Esophagus muscularis mucosa (tissue), 4 donors: ENCODE measurements around the gene PRKX. TPM values are rescaled to one million over a fixed set of nuclear protein-coding genes. Genes with fewer than 3 reads are reported as not detected.

ENCODE experiments used
- DNase-seq: peaks from one replicate; pipeline ENCODE4 v3.0.0-alpha.2; 2017; ENCODE audit errors: extremely low spot score
- H3K27ac ChIP-seq, 4 donors: fragments of 200-600 bp; sonication (generic); replicated peaks in 1 of 4; 1 replicate in 3 of 4; 2 replicates in 1 of 4; pipeline ENCODE4 v1.5.1; 2016 to 2019; ENCODE audit warnings: mild to moderate bottlenecking in 1 of 4
- H3K27me3 ChIP-seq, 4 donors: fragments of 200-600 bp; sonication (generic); one replicate each; pipeline versions ENCODE4 v1.5.1 to v1.6.0; 2016 to 2019
- H3K36me3 ChIP-seq, 4 donors: fragments of 200-600 bp; sonication (generic); one replicate each; pipeline ENCODE4 v1.5.1; 2016 to 2019
- H3K4me1 ChIP-seq, 4 donors: fragments of 200-600 bp; sonication (generic); one replicate each; pipeline ENCODE4 v1.5.1; 2016 to 2019
- H3K4me3 ChIP-seq, 4 donors: fragments of 200-600 bp; sonication (generic); 1 replicate in 2 of 4; 2 replicates in 2 of 4; pipeline ENCODE4 v1.5.1; 2016 to 2019; ENCODE audit warnings: mild to moderate bottlenecking in 4 of 4, moderate library complexity in 1 of 4
- H3K9me3 ChIP-seq, 4 donors: fragments of 200-600 bp; sonication (generic); 1 replicate in 3 of 4; 2 replicates in 1 of 4; pipeline ENCODE4 v1.5.1; 2016 to 2019
- EP300 ChIP-seq: sonication (generic); formaldehyde crosslinking; IDR thresholded peaks from one replicate; pipeline ENCODE4 v1.6.1; 2017; ENCODE audit warnings: antibody characterized with exemption
- POLR2A ChIP-seq: fragments of 450-650 bp; IDR thresholded peaks from one replicate; pipeline ENCODE4 v1.6.1; 2017; ENCODE audit warnings: antibody characterized with exemption, moderate library complexity, mild to moderate bottlenecking, low read depth
- POLR2AphosphoS5 ChIP-seq, 2 donors: sonication (generic); formaldehyde crosslinking; IDR thresholded peaks; one replicate each; pipeline ENCODE4 v1.6.1; 2017; ENCODE audit warnings: antibody characterized with exemption in 2 of 2
- WGBS: methylation state at CpG from one replicate; pipeline ENCODE4 v1.1.5; 2018; 5-methylcytosine and 5-hydroxymethylcytosine counted together
- intact Hi-C: fragments of 100-400 bp; cut with DNase I; formaldehyde crosslinking; loops from one replicate; pipeline ENCODE4 v1.15.1; 2023
- total RNA-seq, 4 donors: library from RNA; depleted of rRNA; stranded (reverse); fragments of >200 nt; gene quantifications; one replicate each; pipeline versions ENCODE4 v1.1.0 to v1.2.1, GENCODE V29; 2016
- TF ChIP-seq, protein P1 (sequence below), 3 experiments: fragments of 200-600 bp in 2 of 3; fragments of 450-650 bp in 1 of 3; sonication (generic) in 2 of 3; IDR thresholded peaks; one replicate each; pipeline ENCODE4 v1.5.1; 2017 to 2019; ENCODE audit warnings: antibody characterized with exemption in 3 of 3, mild to moderate bottlenecking in 2 of 3, moderate library complexity in 1 of 3

The PRKX gene
- total RNA-seq, 4 donors from 2014 or later: 5.6 to 8.9 (median 6.6) TPM

DNA sequence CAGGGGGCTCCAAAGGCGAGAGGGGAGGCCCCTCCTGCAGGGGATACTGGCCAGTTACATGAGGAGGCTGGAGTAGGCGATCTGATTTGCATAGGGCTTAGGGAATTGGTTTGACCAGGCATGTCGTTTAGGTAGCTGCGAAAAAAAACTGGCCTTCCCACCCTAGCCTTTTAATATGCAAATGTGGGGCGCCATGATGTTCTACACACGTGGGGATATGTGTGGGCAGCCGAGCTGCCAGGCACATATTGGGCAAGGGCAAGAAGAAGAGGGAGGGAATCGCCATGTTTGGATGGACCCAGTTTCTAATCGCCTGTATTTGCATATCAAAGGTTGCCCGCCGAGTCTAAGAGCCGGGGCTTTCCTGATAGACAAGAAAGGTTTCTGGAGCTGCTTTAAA is 121.3 kb downstream of the PRKX start:
- 35% methylated on average over 12 of the region's 12 CpGs for WGBS
- no peaks in the 10 kb centered on the region for H3K9me3 ChIP-seq
- TF ChIP-seq, protein P1, sequence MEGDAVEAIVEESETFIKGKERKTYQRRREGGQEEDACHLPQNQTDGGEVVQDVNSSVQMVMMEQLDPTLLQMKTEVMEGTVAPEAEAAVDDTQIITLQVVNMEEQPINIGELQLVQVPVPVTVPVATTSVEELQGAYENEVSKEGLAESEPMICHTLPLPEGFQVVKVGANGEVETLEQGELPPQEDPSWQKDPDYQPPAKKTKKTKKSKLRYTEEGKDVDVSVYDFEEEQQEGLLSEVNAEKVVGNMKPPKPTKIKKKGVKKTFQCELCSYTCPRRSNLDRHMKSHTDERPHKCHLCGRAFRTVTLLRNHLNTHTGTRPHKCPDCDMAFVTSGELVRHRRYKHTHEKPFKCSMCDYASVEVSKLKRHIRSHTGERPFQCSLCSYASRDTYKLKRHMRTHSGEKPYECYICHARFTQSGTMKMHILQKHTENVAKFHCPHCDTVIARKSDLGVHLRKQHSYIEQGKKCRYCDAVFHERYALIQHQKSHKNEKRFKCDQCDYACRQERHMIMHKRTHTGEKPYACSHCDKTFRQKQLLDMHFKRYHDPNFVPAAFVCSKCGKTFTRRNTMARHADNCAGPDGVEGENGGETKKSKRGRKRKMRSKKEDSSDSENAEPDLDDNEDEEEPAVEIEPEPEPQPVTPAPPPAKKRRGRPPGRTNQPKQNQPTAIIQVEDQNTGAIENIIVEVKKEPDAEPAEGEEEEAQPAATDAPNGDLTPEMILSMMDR (IDR thresholded peaks at IDR 0.05): no peak
- TF ChIP-seq EP300 (no peak), POLR2A (no peak), POLR2AphosphoS5 (IDR thresholded peaks at IDR 0.05) (no peak)
- no peak overlapping the region for H3K27ac ChIP-seq
- no peak for DNase-seq
- H3K36me3 ChIP-seq: no peaks in the 10 kb centered on the region
- H3K4me1 ChIP-seq: no peaks in the 10 kb centered on the region
- H3K4me3 ChIP-seq: no peak overlapping the region
- H3K27me3 ChIP-seq: no peaks in the 10 kb centered on the region
- intact Hi-C loops: no loop called here

DNA sequence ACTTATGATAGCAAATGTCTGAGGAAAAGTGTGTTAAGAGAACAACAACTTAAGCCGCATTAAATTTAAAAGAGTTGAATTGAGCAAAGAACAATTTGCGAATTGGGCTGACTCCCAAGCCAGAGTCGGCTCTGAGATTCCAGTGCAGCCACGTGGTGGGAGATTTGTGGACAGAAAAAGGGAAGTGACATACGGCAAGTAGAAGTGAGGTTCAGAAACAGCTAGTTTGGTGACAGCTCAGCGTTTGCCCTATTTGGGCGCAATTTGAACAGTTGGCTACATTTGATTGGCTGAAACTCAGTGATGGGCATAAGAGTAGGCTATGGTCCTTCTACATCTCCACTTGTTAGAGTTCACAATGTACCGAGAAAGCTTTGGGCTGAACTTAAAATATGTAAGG is 124.0 kb downstream of the PRKX start:
- 78% methylated on average over 8 of the region's 8 CpGs for WGBS
- no peaks in the 10 kb centered on the region for H3K27me3 ChIP-seq
- no peaks in the 10 kb centered on the region for H3K36me3 ChIP-seq
- DNase-seq: no peak
- H3K4me1 ChIP-seq: no peaks in the 10 kb centered on the region
- H3K27ac ChIP-seq: no peak overlapping the region
- no peak overlapping the region for H3K4me3 ChIP-seq
- no peak for TF ChIP-seq EP300
- no peak for TF ChIP-seq POLR2A
- TF ChIP-seq, protein P1 (IDR thresholded peaks at IDR 0.05): no peak
- TF ChIP-seq POLR2AphosphoS5 (IDR thresholded peaks at IDR 0.05): no peak
- no peaks in the 10 kb centered on the region for H3K9me3 ChIP-seq
- intact Hi-C loops: no loop called here

DNA sequence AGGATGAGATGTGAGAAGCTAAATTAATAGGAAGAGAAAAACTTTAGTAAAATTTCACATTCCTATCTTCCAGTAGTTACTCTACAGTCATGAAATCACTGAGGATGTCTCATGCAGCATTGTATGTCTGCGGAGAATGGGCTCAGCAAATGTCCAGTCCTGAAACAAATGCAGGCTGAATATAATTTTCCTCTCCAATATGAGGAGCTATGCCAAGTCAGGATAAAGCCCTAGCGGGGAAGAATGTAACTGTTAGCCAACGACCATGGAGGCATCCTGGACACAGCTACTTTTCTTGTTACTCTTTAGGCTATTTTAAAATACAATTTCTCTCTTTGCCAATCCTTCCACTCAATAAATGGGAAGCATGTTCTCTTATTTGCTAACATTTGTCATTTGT is 127.7 kb downstream of the PRKX start:
- intact Hi-C loops: no loop called here
- WGBS: 57% methylated on average over 3 of the region's 3 CpGs
- Histone ChIP-seq H3K27me3 (no peaks in the 10 kb centered on the region), H3K27ac (no peak overlapping the region), H3K36me3 (no peaks in the 10 kb centered on the region), H3K4me3 (no peak overlapping the region), H3K9me3 (no peaks in the 10 kb centered on the region), H3K4me1 (no peaks in the 10 kb centered on the region)
- no peak for TF ChIP-seq EP300
- no peak for TF ChIP-seq POLR2AphosphoS5 (IDR thresholded peaks at IDR 0.05)
- no peak for TF ChIP-seq POLR2A
- TF ChIP-seq, protein P1 (IDR thresholded peaks at IDR 0.05): no peak
- DNase-seq: no peak

DNA sequence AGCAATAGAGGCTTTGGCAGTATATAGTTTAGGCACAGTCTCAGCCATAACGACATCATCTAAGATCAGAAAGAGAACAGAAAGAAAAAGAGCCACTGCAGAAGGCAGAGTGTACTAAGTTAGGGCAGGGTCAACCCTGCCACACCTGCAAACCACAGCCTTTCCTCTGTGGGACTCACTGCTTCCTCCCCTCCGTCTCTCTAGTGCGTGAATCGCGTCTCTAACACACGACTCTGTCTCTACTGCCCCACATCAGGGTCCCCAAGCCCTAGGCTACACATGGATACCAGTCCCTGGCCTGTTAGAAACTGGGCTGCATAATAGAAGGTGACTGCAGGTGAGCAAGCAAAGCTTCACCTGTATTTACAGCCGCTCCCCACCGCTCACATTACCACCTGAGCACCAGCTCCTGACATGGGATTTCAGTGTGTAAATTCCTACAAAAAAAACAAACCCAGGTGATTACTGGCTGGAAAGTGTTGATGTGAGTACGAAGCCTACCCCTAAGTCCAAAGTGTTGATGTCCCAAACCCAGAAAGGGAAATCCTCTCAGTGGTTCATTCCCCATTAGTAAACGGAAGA is 128.9 kb downstream of the PRKX start:
- DNase-seq: no peak
- no peaks in the 10 kb centered on the region for H3K27me3 ChIP-seq
- H3K36me3 ChIP-seq: no peaks in the 10 kb centered on the region
- no peaks in the 10 kb centered on the region for H3K9me3 ChIP-seq
- TF ChIP-seq, protein P1 (IDR thresholded peaks at IDR 0.05): no peak
- TF ChIP-seq EP300 (no peak), POLR2AphosphoS5 (IDR thresholded peaks at IDR 0.05) (no peak), POLR2A (no peak)
- 82% methylated on average over 10 of the region's 10 CpGs for WGBS
- H3K4me3 ChIP-seq: no peak overlapping the region
- intact Hi-C loops: no loop called here
- H3K4me1 ChIP-seq: no peaks in the 10 kb centered on the region
- no peak overlapping the region for H3K27ac ChIP-seq

DNA sequence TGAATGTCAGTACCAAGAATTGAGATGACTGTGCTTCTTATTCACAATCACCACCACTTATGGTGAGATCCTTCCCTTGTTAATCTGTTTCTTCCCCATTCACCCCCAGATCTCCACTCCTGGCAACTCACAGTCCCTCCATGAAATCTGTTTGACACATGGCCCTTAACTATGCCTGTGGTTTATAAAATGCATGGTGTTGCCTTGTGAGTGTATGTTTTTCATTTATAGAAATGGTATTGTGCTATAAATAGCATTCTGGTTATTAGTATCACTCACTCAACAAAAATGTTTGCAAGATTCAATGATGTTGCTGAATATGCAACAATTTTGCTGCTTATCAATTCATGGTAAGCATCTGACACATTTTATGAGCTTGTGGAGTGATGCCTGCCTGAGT is 131.0 kb downstream of the PRKX start:
- no peak overlapping the region for H3K27ac ChIP-seq
- intact Hi-C loops: no loop called here
- H3K36me3 ChIP-seq: no peaks in the 10 kb centered on the region
- no peak for TF ChIP-seq POLR2A
- H3K4me3 ChIP-seq: no peak overlapping the region
- H3K9me3 ChIP-seq: no peaks in the 10 kb centered on the region
- no peaks in the 10 kb centered on the region for H3K4me1 ChIP-seq
- no peak for DNase-seq
- H3K27me3 ChIP-seq: no peaks in the 10 kb centered on the region
